Suprapubic skin (tissue), 4 donors: ENCODE results near the gene MYRFL.

Source experiments
- EP300 ChIP-seq: sonication (generic); formaldehyde crosslinking; IDR thresholded peaks from one replicate; pipeline ENCODE4 v1.6.1; 2017; ENCODE audit warnings: antibody characterized with exemption
- POLR2A ChIP-seq, 2 donors: fragments of 450-650 bp; IDR thresholded peaks; one replicate each; pipeline ENCODE4 v1.6.1; 2017; ENCODE audit warnings: antibody characterized with exemption in 2 of 2, mild to moderate bottlenecking in 2 of 2, moderate library complexity in 2 of 2
- POLR2AphosphoS5 ChIP-seq, 3 donors: sonication (generic); formaldehyde crosslinking; IDR thresholded peaks; one replicate each; pipeline ENCODE4 v1.6.1; 2017; ENCODE audit warnings: antibody characterized with exemption in 3 of 3
- TF ChIP-seq, protein P1 (sequence below), 2 donors: fragments of 200-600 bp in 1 of 2; fragments of 450-650 bp in 1 of 2; sonication (generic) in 1 of 2; IDR thresholded peaks; one replicate each; pipeline ENCODE4 v1.5.1; 2016 to 2019; ENCODE audit warnings: antibody characterized with exemption in 2 of 2, mild to moderate bottlenecking in 1 of 2, moderate library complexity in 1 of 2

DNA sequence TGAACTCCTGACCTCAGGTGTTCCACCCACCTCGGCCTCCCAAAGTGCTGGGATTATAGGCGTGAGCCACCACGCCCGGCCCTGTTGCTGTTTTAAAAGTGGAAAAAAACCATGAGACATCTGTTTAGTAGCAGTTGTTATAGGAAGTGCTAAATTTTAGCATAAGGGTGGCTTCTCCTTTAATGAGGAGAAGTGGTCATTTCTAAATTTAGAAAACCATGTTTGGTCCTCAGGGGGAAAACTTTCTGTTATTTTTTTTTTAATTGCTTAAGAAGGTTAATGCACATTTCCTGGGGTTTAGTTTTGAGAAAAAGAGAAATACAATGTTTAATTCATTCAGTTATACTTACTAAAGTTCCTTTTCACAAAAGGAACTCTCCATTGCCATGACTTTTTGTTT is 102.1 kb downstream of the MYRFL start:
- TF ChIP-seq, protein P1, sequence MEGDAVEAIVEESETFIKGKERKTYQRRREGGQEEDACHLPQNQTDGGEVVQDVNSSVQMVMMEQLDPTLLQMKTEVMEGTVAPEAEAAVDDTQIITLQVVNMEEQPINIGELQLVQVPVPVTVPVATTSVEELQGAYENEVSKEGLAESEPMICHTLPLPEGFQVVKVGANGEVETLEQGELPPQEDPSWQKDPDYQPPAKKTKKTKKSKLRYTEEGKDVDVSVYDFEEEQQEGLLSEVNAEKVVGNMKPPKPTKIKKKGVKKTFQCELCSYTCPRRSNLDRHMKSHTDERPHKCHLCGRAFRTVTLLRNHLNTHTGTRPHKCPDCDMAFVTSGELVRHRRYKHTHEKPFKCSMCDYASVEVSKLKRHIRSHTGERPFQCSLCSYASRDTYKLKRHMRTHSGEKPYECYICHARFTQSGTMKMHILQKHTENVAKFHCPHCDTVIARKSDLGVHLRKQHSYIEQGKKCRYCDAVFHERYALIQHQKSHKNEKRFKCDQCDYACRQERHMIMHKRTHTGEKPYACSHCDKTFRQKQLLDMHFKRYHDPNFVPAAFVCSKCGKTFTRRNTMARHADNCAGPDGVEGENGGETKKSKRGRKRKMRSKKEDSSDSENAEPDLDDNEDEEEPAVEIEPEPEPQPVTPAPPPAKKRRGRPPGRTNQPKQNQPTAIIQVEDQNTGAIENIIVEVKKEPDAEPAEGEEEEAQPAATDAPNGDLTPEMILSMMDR (IDR thresholded peaks at IDR 0.05), result no peak
- TF ChIP-seq POLR2A (IDR thresholded peaks at IDR 0.05), result no peak
- no peak for TF ChIP-seq POLR2AphosphoS5 (IDR thresholded peaks at IDR 0.05)
- TF ChIP-seq EP300, result no peak
